ENCODE data around the gene MAN1A1. TPM values are rescaled to one million over a fixed set of nuclear protein-coding genes. Genes with fewer than 3 reads are reported as not detected.
A peak's percentile ranks its signal among the peaks of the same experiment; 100 is the strongest.

Gene MAN1A1
- total RNA-seq, 1 donor from 2014 or later, result 3.0 TPM

DNA sequence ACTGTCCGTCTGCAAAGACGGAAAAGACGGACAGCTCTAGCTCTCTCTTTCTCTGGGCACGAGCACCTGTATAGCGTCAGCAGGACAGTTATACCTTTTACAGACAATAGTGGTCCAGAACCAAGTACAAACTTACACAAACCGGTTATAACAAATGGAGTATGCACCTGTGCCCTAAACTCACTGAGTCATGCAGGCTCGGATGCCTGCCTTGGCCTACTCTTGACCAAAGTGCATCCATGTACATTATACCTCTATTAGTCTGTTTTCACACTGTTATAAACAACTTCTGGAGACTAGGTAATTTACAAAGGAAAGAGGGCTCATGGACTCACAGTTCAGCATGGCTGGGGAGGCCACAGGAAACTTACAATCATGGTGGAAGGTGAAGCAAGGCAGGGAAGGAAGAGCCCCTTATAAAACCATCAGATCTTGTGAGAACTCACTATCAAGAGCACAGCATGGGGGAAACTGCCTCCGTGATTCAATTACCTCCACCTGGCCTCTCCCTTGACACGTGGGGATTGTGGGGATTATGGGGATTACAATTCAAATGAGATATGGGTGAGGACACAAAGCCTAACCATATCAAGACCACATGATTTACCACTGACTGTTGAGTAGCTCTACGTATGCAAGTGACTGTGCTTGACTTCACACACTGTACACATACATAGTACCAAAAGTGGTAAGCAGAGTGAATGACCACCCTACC, 23.1 kb downstream of the MAN1A1 start:
- TF ChIP-seq, protein P1, sequence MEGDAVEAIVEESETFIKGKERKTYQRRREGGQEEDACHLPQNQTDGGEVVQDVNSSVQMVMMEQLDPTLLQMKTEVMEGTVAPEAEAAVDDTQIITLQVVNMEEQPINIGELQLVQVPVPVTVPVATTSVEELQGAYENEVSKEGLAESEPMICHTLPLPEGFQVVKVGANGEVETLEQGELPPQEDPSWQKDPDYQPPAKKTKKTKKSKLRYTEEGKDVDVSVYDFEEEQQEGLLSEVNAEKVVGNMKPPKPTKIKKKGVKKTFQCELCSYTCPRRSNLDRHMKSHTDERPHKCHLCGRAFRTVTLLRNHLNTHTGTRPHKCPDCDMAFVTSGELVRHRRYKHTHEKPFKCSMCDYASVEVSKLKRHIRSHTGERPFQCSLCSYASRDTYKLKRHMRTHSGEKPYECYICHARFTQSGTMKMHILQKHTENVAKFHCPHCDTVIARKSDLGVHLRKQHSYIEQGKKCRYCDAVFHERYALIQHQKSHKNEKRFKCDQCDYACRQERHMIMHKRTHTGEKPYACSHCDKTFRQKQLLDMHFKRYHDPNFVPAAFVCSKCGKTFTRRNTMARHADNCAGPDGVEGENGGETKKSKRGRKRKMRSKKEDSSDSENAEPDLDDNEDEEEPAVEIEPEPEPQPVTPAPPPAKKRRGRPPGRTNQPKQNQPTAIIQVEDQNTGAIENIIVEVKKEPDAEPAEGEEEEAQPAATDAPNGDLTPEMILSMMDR (conservative IDR thresholded peaks at IDR 0.05), result no peak
- no peak overlapping the region for H3K4me3 Mint-ChIP-seq
- no peak overlapping the region for H3K27ac Mint-ChIP-seq (ENCODE audit: unreplicated experiment)
- H3K27me3 Mint-ChIP-seq (ENCODE audit: low read depth), result no peaks in the 10 kb centered on the region
- H3K9me3 Mint-ChIP-seq, result no peaks in the 10 kb centered on the region
- H3K4me1 Mint-ChIP-seq, result no peaks in the 10 kb centered on the region
- H3K36me3 Mint-ChIP-seq (ENCODE audit: low read depth), result no peaks in the 10 kb centered on the region
- DNase-seq (ENCODE audit: low read depth, low spot score), result no peak

DNA sequence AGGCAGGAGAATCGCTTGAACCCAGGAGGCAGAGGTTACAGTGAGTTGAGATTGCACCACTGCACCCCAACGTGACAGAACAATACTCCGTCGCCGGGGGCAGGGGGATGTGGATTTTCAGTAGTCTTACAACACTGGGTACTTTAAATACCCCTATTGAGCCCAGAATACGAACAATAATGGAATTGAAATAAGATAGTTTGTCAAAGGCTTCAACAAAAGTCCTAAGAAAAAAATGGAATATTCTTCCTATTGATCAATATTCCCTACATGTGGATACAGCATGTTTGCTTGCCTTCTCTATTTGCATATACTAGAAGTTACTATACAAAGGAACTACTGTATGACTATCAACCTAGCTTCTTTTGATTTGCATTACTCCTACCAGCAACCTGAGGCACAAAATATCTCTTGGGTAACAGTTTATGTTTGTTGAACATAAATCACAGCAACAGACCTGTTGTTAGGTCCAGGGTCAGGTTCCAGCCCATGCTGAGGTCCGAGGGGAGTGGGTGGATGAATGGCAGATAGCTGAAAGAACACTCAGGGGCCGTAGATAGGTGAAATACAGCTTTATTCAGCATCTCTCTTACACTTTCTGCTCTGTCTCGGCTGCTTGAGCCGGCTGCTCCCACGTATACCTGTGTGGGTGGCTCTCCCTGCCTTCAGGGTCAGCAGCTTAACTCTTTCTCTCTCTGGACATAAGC, 23.8 kb downstream of the MAN1A1 start:
- Mint-ChIP-seq H3K4me1 (no peaks in the 10 kb centered on the region), H3K9me3 (no peaks in the 10 kb centered on the region), H3K27me3 (ENCODE audit: low read depth) (no peaks in the 10 kb centered on the region), H3K36me3 (ENCODE audit: low read depth) (no peaks in the 10 kb centered on the region), H3K4me3 (no peak overlapping the region), H3K27ac (ENCODE audit: unreplicated experiment) (peak overlapping the region; percentile 78)
- TF ChIP-seq, protein P1 (conservative IDR thresholded peaks at IDR 0.05), result no peak
- DNase-seq (ENCODE audit: low read depth, low spot score), result no peak

DNA sequence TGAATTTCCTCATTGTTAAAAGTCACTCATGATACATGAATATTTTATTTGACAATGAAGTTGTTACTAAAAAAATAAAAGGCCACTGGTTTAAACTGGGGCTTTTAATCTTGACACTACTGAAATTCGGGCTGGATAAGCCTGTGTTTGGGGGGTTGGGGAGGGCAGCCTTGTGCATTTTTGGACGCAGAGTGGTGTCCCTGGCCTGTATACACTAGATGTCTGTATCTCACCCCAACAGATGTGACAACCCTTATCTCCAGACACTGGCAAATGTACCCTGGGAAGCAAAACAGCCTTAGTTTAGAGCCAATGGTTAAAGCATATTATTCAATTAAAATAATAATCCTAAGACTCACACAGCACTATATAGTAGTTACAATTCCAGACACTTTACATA, 24.8 kb downstream of the MAN1A1 start:
- TF ChIP-seq, protein P1 (conservative IDR thresholded peaks at IDR 0.05), result no peak
- Mint-ChIP-seq H3K9me3 (no peaks in the 10 kb centered on the region), H3K4me3 (no peak overlapping the region), H3K4me1 (no peaks in the 10 kb centered on the region), H3K27ac (ENCODE audit: unreplicated experiment) (no peak overlapping the region), H3K36me3 (ENCODE audit: low read depth) (no peaks in the 10 kb centered on the region), H3K27me3 (ENCODE audit: low read depth) (no peaks in the 10 kb centered on the region)
- no peak for DNase-seq (ENCODE audit: low read depth, low spot score)

GRCh38 chr6:119323931-119324330, 25.6 kb downstream of the MAN1A1 start:
- no peak for DNase-seq (ENCODE audit: low read depth, low spot score)
- Mint-ChIP-seq H3K27ac (ENCODE audit: unreplicated experiment) (no peak overlapping the region), H3K9me3 (no peaks in the 10 kb centered on the region), H3K4me1 (no peaks in the 10 kb centered on the region), H3K4me3 (no peak overlapping the region), H3K36me3 (ENCODE audit: low read depth) (no peaks in the 10 kb centered on the region), H3K27me3 (ENCODE audit: low read depth) (no peaks in the 10 kb centered on the region)
- TF ChIP-seq, protein P1 (conservative IDR thresholded peaks at IDR 0.05), result no peak

- Mint-ChIP-seq H3K36me3 (ENCODE audit: low read depth) (no peaks in the 10 kb centered on the region), H3K9me3 (no peaks in the 10 kb centered on the region), H3K27ac (ENCODE audit: unreplicated experiment) (no peak overlapping the region), H3K4me3 (no peak overlapping the region), H3K4me1 (no peaks in the 10 kb centered on the region), H3K27me3 (ENCODE audit: low read depth) (no peaks in the 10 kb centered on the region)
- no peak for DNase-seq (ENCODE audit: low read depth, low spot score)
- TF ChIP-seq, protein P1 (conservative IDR thresholded peaks at IDR 0.05), result no peak
Measured at GRCh38 chr6:119323478-119323877, 26.1 kb downstream of the MAN1A1 start.

All from neural crest cell (in vitro differentiated cells).